GM18873 (cell line): ENCODE data around the gene LNP1.

ENCODE experiments used
- ATAC-seq: cut with Tn5 transposase; IDR thresholded peaks from one replicate; pipeline ENCODE4 v1.9.1; 2021; ENCODE audit warnings: mild to moderate bottlenecking, moderate library complexity, moderate number of reproducible peaks; ENCODE audit not compliant: unreplicated experiment, low FRiP score

The LNP1 gene

GRCh38 chr3:100396967-100397366 is 4.4 kb upstream of the LNP1 start:
- ATAC-seq = no peak

GRCh38 chr3:100399341-100400071 is 1.8 kb upstream of the LNP1 start:
- ATAC-seq = no peak

GRCh38 chr3:100400419-100400779 is 940 bp upstream of the LNP1 start:
- peak; percentile 7 for ATAC-seq

- ATAC-seq = peak; percentile 16
These were observed 319 bp downstream of the LNP1 start for GRCh38 chr3:100401674-100402041.

- ATAC-seq = no peak
These were observed 917 bp downstream of the LNP1 start for GRCh38 chr3:100402256-100402655.

DNA sequence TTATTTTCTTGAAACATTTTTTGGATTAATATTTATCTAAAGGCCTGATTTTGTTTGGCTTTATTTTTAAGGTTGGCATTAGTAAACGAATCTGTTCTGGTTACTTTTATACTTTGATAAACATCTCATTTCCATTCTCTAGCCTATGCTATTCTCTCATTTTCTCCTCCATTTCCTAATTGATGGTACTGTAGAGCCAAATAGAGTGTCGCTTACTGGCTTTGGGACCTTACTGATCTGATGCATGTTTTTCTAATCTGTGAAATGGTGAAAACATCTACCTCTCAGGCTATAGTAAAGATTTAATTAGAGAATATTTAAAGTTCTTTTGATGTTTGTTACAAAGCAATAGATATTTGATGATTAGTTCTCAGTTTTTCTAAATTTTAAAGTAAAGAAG is 1.6 kb downstream of the LNP1 start:
- no peak for ATAC-seq

- ATAC-seq = no peak
These were observed 2.3 kb downstream of the LNP1 start for GRCh38 chr3:100403362-100404249.

DNA sequence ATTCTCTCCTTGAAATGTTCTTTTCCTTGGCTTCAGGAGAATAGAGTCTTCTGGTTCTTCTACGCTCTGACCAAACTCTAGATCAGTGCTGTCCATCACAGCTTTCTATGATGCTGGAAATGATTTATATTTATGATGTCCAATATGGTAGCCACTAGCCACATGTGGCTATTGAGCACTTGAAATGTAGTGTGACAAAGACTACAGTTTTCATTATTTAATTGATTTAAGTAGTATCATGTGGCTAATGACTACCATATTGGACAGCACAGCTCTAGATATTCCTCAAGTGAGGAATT is 2.9 kb downstream of the LNP1 start:
- ATAC-seq = no peak

GRCh38 chr3:100407164-100407563 is 5.8 kb downstream of the LNP1 start:
- no peak for ATAC-seq

DNA sequence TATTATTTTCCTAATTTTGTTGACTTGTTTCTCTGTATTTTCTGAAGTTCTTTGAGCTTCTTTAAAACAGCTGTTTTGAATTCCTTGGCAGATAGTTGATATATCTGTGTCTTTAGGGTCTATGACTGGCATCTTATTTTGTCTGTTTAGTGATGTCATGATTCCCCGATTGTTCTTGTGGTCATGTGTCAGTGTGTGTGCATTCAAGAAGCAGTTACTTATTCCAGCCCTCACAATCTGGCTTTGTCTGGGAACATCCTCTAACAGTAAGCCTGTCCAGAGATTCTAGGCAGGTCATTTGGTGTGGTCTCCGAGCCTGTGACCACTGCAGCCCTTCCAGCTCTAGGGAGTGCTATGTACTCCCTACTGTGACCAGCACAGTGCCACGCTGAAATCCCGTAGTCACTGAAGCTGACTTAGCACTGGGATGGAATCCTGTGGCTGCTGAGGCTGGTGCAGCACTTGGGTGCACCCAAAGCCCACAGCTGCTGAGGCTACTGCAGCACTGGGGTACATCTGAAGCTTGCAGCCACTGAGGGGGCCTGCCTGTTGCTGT is 6.7 kb downstream of the LNP1 start:
- no peak for ATAC-seq

DNA sequence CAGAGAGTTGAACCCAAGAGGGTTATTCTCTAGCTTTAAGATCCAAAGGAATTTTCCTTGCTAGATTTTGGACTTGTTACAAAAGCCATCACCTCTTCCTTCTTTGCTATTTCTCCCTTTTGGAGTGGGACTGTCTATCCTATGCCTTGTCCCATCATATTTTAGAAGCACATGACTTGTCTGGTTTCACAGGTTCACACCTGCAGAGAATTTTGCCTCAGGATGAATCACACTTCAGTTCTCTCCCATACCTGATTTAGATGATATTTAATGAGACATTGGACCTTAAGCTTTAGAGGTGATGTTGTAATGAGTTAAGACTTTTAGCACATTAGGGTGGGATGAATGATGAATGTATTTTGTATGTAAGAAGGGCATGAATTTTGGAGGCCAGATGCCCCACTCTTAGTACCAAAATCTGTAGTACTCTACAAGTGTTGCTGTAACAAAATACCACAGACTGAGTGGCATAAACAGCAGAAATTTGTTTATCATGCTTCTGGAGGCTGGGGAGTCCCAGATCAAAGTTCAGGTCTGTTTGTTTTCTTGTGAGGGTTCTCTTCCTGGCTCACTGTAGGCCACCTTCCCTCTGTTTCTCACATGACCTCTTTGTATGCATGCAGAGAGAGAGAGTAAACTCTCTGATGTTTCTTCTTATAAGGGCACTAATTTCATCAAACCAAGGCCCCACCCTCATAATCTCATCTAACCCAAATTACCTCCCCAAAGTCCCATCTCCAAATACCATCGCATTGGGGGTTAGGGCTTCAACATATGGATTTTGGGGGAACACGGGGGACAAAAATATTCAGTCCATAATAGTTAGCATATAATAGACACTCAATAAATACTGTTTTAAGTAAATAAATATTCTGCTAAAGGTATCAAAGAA is 10.0 kb downstream of the LNP1 start:
- no peak for ATAC-seq

DNA sequence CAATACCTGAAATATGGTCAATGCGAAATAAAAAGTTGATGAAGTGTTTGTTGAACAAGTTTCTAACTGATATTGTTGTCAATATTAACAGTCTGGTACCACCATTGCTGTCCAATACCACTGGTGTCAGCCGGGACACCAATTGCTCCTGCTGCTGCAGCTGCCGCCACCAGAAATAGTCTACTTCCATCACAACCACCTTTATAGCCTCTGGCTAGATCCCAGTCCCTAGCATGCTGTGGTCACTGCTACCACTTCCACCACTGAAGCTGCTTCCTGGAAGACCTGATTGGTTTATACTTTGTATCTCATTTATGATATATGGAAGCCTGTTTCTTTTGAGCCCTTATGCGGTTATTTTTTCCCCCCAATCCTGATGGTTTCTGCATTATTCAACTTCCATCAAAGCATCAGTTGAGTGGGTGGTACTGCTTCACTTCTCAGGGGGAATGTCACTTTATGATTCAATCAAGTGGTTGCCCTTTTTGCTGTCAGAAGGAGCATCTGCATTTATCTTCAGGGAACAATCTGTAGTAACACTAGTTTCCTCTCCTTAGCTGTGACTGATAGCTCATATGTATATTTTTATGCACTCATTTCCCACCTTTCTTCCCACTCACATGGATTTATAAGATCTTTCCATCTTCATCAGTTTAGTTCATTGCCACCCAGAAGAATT is 11.7 kb downstream of the LNP1 start:
- no peak for ATAC-seq

DNA sequence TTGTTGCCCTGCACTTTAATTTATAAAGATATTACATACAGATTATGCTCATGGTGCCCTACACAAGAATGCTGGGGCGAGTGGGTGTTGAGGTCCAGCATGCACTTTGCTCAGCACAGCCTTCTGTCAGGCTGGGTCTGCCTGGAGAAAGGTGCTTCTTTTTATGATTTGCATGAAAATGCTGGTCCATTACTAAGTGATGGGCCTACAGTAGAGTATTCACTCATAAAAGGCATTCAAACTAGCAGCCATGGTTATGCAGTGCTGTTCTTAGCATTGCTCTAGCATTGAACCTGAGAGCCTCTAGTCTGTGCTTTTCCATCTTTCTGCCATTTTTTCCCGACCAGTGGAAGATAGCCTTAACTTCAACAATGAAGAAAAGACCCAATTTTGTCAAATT is 12.3 kb downstream of the LNP1 start:
- ATAC-seq = no peak

GRCh38 chr3:100416176-100416575 is 14.8 kb downstream of the LNP1 start:
- no peak for ATAC-seq

- ATAC-seq = no peak
These were observed 15.5 kb downstream of the LNP1 start for GRCh38 chr3:100416863-100417262.

DNA sequence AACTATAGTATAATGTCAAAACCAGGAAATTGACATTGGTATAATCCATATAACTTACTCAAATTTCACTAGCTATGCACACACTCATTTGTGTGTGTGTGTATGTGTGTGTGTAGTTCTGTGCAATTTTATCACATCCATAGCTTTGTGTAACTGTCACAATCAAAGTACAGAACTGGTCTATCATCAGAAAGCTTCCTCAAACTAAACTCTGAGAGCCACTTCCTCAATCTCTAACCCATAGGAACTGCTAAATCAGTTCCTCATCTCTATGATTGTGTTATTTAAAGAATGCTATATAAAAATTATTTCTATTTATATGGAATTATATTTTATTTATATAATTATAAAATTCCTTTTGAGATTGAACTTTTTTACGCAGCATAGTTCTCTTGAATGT is 18.1 kb downstream of the LNP1 start:
- no peak for ATAC-seq

- ATAC-seq = no peak
These were observed 19.5 kb downstream of the LNP1 start for GRCh38 chr3:100420885-100421284.

- no peak for ATAC-seq
These were observed 22.3 kb downstream of the LNP1 start for GRCh38 chr3:100423611-100424010.

DNA sequence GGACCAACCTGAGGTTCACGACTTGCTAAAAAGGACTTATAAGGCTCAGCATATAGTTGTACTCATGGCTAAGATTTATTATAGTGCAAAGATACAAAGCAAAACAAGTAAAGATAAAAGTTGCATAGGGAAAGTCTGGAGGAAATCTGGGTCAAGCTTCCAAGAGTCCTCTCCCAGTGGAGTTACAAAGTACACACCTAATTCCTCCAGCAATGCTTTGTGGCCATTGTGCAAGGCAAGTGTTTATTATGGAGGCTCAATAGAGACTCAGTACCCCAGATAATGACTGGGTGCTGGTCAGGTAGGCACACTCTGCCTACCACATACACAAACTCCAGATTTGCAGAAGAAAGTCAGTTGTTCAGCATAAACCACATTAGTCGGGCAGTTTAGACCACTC is 22.9 kb downstream of the LNP1 start:
- ATAC-seq = no peak

GRCh38 chr3:100425316-100425715 is 24.0 kb downstream of the LNP1 start:
- ATAC-seq = no peak
